Posterior cingulate gyrus (tissue), 11 donors: ENCODE measurements around the gene GABRP.

Experiments
- DNase-seq, 10 donors: peaks; one replicate each; pipeline versions ENCODE4 v3.0.0 to v3.0.0-alpha.2; 2020 to 2021; ENCODE audit warnings: mixed read lengths in 3 of 10
- intact Hi-C: fragments of 100-400 bp; cut with DNase I; formaldehyde crosslinking; loops from one replicate; pipeline ENCODE4 v1.15.1; 2023

The GABRP gene, protein sequence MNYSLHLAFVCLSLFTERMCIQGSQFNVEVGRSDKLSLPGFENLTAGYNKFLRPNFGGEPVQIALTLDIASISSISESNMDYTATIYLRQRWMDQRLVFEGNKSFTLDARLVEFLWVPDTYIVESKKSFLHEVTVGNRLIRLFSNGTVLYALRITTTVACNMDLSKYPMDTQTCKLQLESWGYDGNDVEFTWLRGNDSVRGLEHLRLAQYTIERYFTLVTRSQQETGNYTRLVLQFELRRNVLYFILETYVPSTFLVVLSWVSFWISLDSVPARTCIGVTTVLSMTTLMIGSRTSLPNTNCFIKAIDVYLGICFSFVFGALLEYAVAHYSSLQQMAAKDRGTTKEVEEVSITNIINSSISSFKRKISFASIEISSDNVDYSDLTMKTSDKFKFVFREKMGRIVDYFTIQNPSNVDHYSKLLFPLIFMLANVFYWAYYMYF

DNA sequence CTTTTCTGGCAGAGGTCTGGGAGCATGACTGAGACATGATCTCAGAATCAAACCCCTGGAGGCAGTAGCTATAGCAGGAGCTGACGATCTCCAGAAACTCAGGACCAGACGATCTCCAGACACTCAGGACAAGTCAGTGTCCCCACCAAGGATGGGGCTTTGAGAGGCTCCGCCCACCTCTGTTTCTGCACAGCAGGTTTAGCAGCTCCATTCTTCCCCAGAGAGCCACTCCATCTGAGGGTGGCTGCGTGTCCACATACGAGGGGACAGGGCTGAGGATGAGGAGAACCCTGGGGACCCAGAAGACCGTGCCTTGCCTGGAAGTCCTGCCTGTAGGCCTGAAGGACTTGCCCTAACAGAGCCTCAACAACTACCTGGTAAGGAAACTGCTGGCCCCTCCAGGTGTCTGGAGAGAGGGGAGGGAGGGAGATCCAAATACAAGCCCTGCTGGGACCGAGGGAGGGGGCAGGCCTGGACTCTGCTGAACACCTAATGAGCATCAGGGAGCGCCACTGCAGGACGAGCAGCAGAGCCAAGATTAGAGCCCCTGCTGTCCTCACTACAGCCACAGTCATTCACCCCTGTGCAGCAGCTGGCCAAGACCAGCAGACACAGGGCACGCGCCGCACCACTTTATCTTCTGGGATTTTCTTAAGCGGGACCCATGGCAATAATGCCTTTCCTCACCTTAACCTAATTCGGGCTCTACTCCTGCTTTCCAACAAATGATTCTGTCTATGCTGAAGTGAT lies at the start of gene GABRP:
TSS of gene GABRP (plus strand) at position 228 of the 750 bp plus-strand sequence. CDS start 4,891 bp downstream, outside the sequence.
- intact Hi-C loops: no loop called here
- no peak for DNase-seq

DNA sequence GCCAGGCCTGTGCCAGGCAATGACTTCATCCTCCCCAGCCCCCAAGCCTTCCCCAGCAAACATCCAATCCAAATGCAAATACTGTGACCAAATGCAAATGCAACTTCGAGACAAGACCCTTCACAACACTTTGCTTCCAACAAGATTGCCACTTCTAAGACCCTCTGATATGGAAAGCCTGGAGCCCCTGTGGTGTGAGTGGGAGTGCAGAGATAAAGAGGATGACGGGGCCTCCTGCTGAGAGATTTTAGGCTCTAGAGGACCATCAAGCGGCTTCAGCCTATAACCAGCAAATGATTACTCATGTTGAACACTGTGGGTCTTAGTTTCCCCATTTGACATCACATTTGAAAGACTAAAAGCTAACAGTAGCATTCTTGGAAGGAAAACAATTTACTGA lies 46.6 kb upstream of the GABRP start:
- intact Hi-C loops: no loop called here

DNA sequence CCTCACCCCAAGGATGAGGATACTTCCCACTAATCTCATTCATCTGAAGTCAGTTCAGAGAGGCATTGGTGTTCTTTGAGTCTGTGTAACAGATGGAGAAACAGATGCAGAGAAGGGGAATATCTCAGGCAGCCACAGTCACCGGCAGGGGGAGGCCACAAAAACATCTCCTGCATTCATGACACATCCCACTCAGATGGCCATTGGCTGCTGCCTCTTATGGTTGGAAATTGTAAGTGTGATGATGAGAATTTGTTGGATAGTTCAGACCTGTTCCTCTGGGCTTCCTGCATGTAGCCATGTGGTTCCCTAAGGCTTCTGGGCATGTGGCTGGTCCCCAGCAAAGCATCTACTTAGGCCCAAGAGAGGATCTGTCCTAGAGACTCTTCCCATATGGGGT lies 45.9 kb upstream of the GABRP start:
- intact Hi-C loops: no loop called here
- DNase-seq: peak in 3 of 10 donors; percentile 29 to 77 (median 69)

More for the DNA sequence above, 46.6 kb upstream of the GABRP start:
- no peak for DNase-seq

DNA sequence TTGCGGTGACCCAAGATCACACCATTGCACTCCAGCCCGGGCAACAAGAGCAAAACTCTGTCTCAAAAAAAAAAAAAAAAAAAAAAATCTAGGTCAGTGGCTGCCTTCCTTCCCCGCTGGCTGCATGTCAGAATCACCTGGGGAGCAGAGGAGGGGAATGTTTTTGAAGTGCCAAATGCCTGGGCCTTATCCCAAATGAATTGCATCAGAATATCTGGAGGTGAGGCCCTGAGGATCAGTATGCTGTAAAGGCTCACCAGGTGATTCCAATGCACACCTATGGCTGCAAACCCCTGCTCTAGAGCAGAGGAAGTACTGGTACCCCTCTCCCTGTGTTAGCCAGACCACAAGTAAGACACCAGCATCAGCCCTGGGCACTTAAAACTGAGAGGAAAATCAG lies 44.7 kb upstream of the GABRP start:
- DNase-seq: no peak

DNA sequence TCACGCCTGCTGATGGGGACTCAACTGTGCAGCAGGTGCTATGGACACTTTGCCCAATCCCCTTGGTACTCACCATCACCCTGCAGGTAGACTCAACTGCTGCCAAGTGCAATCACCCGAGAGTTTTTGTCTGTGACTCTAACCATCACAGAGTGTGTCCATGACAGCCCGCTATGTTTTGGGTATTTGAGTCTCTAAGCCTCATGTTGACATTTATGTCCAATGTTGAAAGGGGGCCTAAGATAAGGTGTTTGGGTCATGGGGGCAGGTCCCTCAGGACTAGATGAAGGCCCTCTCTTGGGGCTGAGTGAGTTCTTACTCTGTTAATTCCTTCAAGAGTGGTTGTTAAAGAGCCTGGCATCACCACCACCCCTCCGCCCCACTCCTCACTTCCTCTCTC lies 44.1 kb upstream of the GABRP start:
- no peak for DNase-seq
- intact Hi-C loops: no loop called here

More for the DNA sequence above, 44.7 kb upstream of the GABRP start:
- intact Hi-C loops: no loop called here

DNA sequence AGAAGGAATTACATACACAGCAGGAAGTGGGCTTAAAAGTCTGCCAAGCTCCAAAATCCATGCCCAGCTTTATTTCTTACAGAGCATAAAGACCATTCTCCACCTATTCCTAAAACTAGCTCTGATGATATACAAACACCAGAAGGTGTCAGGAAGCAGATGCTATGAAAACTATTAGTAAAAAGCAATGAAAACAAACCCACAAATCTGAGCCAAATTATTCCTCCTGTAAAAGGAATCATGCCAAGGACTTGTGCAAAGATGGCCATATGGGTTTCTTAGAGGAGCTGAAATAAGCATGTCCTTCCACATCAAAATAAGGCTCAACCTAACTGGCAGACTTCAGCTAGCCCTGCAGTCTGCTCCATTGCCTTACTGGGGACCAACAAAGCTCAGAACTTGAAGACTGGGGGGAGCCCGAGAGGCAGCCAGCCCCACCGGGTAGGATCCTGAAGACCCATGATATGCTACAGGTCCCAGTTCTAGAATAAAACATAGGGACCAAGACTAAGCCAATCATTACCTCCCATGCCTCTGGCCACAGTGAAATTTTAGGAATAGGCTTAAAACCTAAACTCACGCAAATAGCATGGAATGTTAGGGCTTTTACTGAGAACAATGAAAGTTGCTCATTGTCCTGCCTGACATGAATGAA lies 42.8 kb upstream of the GABRP start:
- intact Hi-C loops: loop anchor here (5.0 kb wide), 1 partner anchor 602 kb away; no protein-coding TSS in a partner anchor
- no peak for DNase-seq

DNA sequence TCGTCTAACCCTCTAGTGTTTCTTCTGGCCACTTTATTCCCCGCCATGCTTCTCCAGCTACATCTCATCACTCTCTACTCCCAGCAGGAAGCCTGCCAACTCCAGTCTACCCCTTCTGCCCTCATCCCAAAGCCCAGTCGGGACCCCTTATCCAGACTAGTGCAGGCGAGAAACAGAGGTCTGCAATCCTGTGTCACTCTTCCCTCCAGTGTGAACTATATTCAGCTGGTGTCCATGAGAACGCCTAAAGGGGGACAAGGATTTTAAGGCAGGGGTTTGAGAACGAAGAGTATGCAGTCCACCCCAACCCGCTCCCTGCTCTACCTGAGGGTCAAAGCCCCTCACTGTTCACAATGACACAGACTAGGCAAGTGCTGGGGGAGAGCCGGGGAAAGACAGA lies 41.7 kb upstream of the GABRP start:
- DNase-seq: no peak
- intact Hi-C loops: loop anchor here (5.0 kb wide), 1 partner anchor 600 kb away; no protein-coding TSS in a partner anchor

DNA sequence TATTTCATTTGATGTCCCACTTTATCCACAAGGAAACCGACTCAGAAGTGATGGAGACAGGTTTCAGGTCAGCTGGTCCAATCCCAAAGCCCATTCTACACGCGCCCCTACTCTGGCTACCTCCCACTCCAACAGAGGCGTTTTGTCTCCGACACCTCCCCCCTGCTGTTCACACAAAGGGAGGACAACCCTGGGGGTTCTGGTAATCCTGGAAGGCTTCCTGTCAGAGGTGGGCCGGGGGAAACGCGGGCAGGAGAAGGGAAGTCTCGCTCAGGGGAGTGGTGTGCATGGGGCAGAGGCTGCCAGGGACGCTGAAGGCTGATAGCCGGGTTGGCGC lies 39.7 kb upstream of the GABRP start:
- intact Hi-C loops: loop anchor here (1.0 to 5.0 kb wide), 2 partner anchors 47 to 598 kb away; no protein-coding TSS in a partner anchor
- DNase-seq: no peak

DNA sequence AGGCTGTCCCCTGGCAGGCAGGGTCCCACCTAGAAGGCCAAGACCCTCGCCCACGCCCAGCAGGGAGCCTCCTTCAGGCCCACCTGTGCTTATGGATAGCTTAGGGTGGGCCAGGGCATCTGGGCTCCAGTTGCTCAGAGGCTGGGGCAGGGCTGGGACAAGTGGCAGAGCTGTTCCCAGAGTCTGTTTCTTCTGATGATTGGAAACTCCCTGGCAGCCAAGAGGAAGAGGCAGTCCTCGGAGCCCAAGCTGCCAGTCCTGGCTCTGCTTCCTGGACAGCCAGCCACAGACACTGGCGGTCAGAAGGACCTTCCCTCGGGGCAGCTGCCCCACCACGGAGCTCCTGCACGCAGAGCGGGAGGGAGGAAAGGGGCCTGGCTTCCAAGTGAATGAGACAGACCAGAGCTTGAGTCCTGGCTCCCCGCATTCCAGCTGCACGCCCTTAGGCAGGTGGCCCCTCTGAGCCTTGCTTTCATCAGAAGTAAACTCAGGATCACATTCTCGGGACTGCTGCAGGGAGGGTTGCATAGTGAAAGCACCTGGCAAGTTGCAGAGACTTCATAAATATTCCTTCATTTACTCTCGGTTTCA lies 37.9 kb upstream of the GABRP start:
- DNase-seq: peak in 1 of 10 donors; percentile 68
- intact Hi-C loops: no loop called here

DNA sequence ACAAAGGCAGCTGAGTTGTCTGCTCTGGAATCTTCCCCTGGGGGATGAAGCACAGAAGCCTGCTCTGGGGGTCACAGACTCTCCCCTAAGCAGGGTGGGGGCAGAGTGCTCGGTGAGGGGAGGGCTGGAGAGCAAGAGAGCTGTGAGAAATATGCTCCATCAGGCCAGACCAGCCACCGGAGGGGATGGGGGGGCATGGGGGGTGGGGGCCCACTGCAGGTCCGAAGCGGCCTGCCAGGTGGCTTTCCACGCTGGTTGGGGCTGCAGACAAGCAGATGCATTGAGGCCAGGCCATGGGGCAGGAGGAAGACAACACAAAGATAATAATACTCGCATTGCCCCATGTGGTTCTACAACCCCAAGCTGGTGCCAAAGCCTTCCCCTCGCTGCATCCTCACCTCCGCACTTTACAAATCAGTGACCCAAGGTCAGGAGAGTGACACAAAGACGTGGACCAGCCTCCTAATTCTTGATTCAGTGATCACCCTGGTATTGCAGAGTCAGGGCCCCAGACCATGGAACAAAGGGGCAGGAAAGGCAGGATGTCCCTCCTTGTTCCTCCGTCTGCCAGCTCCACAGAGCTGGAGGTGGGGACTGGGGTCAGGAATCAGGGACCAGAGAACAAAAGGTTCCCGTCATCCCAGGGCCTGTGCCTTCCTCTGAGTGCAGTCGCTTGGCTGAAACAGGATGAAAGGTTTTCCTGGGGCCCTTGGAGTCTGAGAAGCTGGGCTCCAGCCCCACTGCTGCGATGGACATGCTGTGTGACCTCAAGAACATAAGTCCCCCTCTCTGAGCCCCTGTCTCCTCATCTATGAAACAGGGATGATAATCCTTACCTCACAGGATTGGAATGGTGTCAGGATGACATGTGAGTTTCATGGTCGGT lies 37.2 kb upstream of the GABRP start:
- DNase-seq: no peak
- intact Hi-C loops: no loop called here

DNA sequence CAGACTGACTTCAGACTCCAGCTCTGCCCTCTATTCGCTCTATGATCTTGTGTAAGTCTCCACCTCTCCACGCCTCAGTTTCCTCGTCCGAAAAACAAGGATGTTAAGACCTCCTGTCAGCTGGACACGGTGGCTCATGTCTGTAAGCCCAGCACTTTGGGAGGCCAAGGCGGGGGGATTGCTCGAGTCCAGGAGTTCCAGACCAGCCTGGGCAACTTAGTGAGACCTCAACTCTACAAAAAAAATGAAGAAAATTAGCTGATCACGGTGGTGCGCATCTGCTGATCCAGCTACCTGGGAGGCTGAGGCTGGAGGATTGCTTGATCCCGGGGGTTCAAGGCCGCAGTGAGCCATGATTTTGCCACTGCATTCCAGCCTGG lies 36.6 kb upstream of the GABRP start:
- no peak for DNase-seq
- intact Hi-C loops: no loop called here

DNA sequence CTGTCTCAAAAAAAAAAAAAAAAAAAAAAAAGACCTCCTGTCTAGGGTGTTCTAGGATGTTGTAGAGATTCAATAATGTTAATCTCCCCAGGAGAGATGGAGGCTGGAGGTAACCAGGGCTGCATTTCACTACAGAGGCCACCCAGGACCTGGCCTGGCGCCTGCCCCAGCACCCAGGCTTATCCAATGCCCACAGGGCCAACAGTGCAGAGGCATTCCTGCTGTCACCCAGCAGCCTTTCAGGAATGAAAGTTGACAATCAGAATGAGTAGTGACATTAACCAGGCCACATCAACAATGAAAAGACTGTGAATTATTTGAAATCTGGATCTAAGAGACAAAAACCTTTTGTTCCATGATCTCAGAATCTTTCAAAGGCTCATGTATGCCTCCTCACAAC lies 36.2 kb upstream of the GABRP start:
- no peak for DNase-seq
- intact Hi-C loops: no loop called here

DNA sequence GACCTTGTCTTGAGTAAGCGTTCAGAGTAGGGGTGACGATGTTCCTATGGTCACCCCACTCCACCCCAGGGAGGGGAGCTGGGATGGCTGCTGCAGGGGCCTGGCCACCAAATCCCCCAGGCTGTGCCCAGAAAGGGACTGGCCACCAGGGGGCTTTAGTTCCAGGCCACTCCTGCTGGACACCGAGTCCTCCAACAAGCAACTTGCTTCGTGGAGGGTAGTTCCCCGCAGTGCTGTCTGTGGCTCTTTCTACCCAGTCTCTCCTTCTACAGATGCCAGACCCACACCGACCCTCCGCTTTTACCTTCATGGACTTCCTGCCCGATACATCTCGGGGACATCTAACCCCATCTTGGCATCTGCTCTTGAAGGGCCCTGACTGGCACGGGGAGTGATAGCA lies 35.7 kb upstream of the GABRP start:
- no peak for DNase-seq
- intact Hi-C loops: no loop called here

DNA sequence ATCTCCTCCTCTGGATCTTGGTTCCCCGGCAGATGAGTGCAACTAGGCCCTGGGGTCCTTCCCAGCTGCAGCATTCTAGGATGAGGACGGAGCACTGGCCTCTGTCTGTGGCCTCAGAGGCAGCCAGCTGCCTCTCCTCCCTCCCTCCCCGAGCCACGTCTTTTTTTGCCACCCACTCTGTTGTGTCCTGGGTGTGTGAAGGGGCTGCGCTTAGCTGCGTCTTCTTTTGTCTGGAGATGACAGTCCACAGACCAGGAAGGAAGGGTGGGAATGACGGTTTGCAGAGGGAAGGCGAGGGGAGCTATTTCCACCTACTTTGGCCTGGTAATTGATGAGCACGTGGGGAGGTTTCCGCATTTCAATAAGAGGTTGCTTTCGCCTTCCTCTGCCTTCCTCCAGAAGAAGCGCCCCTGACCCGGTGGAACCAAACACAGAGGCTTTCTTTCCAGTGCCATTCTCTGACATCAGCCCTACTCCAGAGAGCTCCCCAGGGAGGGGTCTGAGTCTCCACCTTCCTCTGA lies 34.5 kb upstream of the GABRP start:
- DNase-seq: no peak
- intact Hi-C loops: no loop called here

DNA sequence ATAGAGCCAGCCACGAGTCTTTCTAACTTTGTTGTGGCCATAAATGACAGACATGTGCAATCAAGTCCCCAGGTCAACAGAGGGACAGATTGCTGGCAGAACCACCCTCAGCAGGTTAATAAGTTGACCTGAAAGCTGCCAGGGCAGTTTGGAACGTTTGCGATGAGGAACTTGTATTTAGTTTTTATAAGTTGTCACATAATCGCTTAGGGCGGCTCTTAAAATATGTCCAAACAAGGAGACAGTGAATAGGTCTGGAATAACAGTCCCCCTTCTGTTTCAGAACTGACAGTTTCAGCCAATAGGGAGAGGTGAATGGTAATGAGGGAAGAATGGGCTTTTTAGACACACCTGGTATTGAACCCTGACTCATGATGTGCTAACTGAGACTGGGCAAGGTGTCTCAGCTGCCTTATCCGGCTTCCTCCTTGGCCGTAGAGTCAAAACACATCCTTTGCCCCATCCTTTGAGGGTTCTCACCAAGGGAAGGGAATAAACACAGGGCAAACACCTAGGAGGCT lies 33.6 kb upstream of the GABRP start:
- intact Hi-C loops: no loop called here

DNA sequence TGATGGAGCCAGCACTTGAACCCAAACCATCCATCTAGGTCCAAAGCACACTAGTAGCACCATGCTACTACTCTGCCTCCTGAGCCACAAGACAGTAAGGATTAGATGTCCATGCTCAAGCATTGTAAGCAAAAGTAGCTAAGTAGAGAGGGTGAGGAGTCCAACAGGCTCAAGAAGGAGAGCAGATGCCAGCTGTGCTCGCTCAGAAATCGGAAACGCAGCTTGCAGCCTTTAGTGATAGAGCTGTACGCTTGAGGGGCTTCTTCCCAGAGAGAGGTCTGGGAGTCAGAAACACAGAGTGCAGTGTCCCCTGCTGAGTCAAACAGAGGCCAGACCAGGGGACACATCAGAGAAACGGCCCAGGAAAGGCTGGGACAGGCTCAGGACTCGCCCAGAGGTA lies 32.7 kb upstream of the GABRP start:
- DNase-seq: no peak
- intact Hi-C loops: no loop called here

More for the DNA sequence above, 33.6 kb upstream of the GABRP start:
- no peak for DNase-seq

DNA sequence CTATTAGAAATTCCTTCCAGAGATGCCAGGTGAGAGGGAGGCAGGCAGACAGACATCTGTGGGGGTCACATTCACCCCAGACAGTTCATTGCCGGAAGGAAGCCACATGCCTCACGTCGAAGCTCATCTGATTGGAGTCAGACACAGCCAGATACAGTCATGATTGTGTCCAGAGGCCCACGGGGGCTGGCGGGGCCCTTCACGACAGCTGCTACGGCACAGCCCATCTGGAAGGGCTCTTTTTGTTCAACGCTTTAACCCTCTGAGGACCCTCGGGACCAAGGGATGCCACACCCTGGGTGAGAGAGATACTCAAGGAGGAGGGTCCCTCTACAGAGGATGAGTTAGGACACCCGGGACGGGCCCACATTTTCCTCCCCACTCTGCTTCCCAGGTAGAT lies 31.9 kb upstream of the GABRP start:
- intact Hi-C loops: no loop called here
- DNase-seq: no peak

DNA sequence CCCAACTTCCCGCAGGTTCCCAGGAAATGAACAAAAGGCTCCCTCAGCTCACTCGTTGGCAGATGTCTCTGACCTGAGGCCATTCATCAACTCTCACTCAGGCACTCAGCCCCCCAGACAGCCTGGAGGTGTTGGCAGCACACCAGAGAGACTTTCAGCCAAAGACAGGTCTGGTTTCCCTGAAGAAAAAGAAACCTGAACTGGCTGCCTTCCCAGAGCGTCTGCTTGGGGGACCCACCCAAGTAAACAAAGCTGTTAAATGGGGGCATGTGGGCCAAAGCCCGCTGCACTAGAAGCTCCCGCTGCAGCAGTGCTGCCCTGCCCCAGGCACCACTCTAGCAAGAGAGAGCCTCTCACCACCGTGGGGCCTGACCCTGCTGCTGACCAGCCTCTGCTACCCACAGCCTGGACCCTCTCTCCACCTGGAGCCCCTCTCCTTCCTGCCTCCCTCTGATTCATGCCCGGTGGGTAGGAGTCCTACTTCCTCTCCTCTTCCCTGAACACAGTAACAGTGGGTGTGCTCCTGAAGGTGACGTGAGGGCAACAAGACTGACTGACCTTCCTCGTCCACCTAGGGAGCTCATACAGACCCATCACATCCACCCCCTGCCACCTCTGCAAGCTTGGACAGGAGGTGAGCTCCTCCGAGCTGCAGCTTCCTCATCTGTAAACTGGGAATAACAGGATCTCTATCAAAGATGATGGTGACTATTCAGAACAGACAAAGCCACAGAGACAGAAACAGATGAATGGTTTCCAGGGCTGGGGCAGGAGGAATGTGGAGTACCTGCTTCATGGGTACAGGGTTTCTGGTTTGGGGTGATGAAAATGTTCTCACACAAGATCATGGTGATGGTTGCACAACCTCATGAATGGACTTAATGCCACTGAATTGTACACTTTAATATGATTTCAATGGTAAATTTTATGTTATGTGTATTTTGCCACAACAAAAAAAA lies 31.0 kb upstream of the GABRP start:
- intact Hi-C loops: no loop called here
- no peak for DNase-seq
